Glomerular endothelial cell (primary cell): ENCODE results near the gene ZRANB1. TPM values are rescaled to one million over a fixed set of nuclear protein-coding genes. Genes with fewer than 3 reads are reported as not detected.
"Not testable (repeated sequence)": the region's sequence is repeated elsewhere in the genome, so short reads cannot be mapped to it uniquely, and the experiment has no call there.

Source experiments
- DNase-seq: peaks from one replicate; pipeline ENCODE4 v3.0.0-alpha.2; 2011; ENCODE audit warnings: low read depth, low spot score; ENCODE audit errors: extremely low read depth
- total RNA-seq: library from RNA; depleted of rRNA; stranded (reverse); fragments of >200 nt; gene quantifications from 2 replicates; pipeline ENCODE4 v1.2.3, GENCODE V29; 2015

ZRANB1 gene
- total RNA-seq, 1 donor from 2014 or later: 14.2 TPM

DNA sequence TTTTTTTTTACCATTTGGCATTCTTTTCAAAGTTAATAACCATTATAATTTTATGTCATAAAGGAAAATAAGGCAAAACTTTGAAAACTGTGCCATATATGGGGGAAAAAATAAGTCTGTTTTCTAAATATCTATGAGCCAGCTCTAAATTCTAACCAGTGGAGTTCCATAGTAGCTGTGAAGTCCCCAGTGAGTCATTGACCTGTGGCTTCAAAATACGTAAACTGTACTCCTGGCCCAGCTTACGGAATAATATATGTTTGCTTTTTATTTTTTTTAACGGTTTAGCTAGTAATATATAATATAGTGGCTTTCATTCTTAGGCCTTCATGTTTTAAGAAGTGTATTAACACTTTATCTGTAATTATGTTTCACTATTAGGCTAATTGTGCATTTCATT lies 20.5 kb downstream of the ZRANB1 start:
- DNase-seq: no peak

DNA sequence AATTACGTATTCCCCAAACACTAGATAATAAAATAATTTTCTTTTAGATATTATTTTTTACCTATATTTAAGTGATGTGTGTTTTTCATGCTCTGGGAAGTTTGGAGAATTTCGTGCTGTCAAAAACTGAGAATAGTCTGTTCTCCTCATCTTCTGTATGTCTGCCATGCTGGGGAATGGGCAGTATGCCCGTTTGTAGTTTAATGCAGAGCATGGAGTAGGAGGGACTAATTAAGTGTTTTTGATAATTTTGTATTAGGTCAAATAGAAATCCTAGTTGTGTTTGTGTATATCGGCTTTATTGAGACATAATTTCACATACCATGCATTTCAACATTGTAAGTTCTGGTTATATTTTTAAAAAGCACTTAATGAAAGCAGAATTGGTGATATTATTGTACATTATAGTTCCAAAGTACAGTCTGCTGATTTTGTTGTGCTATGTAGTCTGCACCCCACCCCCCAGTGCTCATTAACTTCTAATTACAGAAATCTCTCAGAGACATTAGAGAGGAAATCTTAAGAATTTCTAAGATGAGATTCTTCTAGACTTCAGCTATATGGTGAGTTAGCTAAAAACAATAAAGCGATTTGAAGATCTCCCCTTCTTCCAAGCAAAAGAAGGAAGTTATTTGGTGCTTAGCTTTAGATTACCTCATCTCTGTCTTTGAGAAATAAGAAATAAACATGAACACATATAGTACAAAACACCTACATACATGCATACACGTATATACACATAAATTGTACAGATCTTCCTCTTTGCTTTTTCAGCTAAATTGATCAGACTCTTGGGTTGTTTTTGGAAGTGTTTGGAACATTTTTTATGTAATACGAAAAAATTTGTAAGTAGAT lies 22.2 kb downstream of the ZRANB1 start:
- DNase-seq: no peak

DNA sequence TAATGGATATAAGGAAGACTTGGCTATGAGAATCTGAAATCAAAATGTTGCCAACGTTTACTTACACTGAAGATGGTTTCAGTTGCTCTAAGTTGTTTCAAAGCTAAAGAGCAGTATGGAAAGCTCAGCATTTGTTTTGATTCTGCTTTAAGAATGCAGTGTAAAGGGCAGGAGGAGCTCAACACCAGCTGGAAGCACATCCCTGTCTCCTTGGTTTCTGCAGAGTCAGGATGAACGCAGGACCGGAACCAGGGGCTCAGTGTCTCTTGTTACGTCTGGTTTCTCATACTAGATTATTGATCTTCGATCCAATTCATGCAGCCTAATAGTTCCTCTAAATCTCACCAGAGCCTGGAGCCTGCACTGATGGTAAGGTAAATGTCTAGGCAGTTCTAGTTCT lies 24.1 kb downstream of the ZRANB1 start:
- no peak for DNase-seq

DNA sequence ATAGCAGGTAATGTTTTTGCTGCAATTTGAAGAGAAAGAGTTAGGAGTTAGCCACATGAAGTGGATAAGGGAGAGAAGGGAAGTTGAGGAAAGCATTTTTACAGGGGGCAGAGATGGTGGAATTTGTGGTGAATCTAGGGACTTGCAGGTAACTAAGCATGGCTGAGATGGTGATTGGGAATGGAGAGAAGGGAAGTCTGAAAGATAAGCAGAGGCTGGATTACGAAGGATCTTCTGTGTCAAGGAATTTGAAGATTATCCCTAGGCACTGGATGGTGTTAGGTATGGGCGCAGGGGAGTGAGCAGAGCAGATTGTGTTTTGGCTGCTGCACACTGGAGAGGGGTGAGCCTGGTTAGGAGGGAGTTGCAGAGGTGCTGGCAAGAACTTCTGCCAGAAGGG lies 25.3 kb downstream of the ZRANB1 start:
- no peak for DNase-seq

DNA sequence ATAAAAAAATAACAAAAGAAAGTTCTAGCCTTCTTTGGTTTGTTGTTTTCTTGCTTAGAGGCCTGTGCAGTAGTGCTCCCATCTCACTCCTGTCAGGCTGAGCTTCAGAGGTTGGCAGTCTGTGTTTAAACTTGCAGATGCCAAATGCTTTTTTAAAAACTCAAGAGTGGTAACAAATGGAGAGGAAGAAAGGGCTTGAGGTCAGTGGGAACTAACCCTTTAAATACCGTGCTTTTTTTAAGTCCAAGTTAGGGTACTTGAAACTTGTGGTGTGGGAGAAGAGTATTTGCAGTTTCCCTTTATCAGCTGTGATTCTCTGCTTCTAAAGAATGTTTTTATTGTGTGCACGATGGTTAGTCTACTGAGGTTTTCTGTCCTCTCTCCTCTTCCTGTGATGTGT lies 29.4 kb downstream of the ZRANB1 start:
- DNase-seq: no peak

DNA sequence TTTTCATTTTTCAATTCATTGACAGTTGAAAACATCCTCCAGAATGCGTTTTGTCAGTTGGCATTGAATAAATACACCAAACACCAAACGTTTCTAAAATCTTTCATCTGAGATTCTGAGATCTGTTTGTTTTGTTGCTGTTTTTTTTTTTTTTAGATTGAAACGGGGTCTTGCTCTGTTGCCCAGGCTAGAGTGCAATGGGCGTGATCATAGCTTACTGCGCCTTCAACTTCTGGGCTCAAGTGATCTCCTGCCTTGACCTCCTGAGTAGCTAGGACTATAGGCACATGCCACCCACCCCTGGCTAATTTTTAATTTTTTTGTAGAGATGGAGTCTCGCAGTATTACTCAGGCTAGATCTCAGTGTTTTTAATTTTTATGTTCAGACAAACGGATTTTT lies 30.7 kb downstream of the ZRANB1 start:
- DNase-seq: no peak

DNA sequence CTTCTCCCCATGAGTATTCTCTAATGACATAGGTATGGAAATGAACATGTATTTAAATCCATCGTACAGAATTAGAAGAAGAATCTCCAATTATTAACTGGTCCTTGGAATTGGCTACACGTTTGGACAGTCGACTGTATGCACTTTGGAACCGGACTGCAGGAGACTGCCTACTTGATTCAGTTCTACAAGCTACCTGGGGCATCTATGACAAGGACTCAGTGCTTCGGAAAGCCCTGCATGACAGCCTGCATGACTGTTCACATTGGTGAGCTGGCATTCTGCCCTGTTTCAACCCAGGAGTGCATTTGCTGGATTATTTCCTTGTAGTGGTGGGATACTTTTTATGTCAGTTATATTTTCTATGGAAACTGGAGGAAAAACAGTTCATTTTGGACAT lies 32.2 kb downstream of the ZRANB1 start:
- no peak for DNase-seq

DNA sequence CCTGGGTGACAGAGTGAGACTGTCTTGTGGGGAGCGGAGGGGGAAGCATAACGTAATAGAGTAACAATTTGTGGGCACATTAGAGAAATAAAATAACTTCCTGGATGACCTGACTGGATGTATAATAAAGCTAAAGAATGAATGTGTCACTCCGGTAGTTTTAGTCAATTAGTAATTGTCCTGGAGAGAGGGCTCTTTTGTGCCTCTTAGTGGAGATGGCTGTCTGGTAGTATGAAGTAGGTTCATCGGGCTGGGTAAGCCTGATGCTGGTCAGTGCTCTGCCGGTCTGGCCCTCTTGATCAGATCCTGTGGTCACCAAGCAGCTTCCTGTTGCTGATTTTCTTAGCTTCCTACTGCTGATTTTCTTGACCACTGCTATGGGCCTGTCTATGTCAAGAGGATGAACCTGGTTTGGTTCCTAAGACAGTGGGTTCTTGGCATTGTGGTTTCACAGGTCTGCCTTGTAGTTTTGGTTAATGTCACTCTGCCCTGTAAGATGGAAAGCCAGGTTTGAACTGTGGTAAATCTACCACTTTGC lies 34.1 kb downstream of the ZRANB1 start:
- DNase-seq: no peak

DNA sequence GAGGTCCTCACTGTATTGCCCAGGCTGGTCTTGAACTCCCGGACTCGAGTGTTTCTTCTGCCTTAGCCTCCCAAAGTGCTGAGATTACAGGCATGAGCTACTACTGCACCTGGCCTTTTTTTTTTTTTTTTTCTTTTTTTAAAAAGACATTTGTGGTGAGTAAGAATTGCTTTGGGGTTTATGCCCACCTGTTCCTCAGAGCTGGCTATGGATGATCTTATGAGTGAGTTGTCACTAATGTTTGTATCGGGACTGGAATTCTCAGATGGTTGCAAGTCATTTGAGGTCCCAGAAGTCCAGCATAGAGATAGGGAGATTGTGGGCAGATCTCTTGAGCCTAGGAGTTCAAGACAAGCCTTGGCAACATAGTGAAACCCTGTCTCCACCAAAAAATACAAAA lies 35.2 kb downstream of the ZRANB1 start:
- no peak for DNase-seq

DNA sequence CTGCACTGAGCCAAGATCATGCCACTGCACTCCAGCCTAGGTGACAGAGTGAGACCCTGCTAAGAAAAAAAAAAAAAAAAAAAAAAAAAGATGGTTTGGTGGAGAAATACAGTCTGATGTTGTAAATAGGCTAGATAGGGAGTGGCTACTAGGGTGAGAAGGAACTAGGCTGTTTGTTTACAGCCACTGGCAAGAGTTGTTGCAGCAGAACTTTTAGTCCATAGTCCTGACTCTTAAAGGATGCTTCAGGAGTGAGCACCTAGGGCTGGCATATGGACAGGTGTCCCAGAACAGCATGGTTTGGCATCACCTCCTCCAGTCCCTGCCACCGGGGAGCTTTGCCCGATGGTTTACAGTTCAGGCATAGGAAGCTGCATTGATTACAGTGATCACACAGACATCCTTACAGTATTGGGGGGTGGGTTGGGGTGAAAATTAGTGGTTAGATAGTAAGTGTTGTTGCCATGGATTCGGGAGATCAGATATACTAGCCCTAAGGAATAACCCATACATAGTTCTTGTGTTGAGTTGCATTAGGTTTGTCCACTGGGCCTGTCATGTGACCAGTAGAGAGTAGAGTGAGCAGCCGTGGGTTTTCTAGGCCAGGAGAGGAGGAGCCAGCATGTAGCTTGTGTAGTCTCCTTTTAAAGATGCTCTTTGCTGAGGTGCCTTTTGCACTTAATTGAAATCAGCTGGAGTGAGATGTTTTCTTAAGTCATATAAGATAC lies 35.9 kb downstream of the ZRANB1 start:
- no peak for DNase-seq

DNA sequence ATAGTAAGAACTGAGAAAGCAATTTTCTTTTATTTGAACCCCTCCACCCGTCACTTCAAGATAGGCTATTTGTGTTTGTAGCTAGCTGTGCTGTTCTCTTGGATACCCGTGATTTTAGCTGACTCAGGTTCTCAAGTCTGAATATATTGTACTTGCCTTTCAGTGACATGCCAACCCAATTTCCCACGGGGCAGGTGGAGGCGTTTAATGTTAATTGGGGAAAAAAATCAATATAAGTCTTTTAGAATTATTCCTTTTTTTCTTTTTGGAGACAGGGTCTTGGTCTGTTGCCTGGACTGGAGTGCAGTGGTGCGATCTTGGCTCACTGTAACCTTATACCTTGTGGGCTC lies 36.4 kb downstream of the ZRANB1 start:
- DNase-seq: no peak

DNA sequence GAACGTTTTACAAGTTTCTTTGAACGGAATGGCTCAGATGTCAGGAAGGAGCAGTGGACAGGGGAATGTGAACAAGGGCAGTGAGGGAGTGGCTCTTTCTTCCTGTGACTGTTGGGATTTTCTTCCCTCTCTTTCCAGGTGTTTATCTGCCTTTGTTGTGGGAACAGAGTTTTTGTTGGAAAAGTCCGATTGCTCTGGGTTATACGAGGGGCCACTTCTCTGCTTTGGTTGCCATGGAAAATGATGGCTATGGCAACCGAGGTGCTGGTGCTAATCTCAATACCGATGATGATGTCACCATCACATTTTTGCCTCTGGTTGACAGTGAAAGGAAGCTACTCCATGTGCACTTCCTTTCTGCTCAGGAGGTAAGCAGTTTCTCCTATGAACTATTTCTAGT lies 41.4 kb downstream of the ZRANB1 start:
- peak; percentile 55 for DNase-seq

DNA sequence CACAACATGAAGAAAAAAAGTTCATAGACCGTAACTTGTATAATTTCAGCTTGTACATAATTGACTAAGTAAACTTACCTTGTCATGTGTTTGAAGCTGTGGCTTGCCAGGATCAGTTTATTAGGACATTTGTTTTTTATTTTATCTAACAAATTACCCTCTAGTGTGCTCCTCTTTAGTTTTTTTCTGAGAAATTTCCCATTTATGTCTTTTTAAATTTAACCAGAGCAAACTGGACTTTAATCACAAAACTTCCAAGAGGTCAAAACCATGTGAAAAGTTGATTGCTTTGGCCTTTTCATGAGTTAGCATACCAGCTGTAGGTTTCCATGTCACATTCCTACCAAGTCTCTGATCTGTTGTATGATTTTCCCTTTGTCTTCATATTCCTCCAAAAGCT lies 42.5 kb downstream of the ZRANB1 start:
- DNase-seq: no peak

DNA sequence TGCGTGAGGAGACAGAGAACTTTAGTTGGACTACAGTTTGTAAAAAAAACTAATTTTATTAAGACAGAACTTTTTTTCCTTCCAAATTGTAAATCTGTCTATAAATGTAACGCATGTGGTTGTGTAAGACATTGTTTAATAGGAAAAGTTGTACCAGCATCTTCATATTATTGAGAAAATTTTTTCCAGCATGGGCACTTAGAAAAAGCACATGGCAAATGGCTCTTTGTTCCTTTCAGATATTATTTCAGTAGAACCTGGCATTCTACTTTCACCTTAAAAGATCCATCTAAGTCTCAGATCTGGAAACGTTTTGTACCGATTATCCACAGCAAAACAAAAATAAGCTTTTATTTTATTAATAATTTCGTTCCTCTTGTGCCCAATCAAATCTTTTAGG lies 43.2 kb downstream of the ZRANB1 start:
- DNase-seq: no peak

DNA sequence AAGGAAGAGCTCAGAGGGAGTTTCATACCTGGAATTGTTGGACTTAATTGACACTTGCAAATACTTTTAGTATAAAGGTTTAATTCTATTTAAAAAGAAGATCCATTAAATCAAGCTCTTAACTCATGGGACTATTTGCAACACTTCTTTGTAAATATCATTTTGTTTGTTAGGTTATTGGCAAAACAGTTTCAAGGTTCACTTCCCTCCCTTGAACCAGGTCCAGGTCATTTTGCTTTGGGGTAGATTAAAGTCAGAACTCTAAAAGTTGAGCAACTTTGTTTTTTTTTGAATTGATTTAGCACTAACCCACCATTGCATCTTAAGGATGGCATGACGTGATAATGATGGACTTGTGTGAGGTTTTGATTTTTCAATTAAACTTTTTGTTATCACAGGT lies 45.9 kb downstream of the ZRANB1 start:
- no peak for DNase-seq

DNA sequence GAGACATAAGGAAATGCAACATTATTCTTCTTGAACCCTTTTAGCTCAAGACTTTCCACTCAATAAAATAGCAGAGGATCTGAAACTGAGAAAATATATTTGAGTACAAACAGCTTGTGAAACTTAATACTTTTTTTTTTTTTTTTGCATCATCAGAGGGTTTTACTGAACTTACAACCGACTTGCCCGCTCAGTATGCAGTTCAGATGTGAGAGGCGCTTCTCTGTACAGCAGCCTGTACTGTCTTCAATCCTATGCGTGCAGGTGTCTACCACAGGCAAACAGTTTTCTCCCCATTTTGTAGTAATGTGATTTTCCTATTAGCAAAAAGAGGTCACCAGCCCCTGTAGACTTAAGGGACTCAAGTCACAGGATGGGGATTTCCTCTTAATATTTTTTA lies 46.8 kb downstream of the ZRANB1 start:
- DNase-seq: not testable (repeated sequence)

DNA sequence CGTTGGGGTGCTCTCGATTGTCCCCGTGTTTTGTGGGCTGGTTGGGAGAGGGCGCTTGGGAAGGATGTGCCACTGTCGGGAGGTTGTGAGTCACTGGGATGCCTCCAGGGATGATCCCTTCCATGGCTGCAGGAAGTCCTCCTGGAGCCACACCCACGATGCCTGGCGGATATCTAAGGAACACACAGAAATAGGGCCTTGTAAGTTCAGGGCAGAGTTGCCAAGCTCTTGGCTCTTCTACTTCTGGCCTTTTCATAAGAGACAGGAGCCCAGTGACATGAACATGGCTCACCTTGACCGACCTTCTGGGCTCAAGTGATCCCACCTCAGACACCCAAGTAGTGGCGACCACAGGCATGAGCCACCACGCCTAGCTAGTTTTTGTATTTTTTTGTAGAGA lies 47.6 kb downstream of the ZRANB1 start:
- DNase-seq: no peak

DNA sequence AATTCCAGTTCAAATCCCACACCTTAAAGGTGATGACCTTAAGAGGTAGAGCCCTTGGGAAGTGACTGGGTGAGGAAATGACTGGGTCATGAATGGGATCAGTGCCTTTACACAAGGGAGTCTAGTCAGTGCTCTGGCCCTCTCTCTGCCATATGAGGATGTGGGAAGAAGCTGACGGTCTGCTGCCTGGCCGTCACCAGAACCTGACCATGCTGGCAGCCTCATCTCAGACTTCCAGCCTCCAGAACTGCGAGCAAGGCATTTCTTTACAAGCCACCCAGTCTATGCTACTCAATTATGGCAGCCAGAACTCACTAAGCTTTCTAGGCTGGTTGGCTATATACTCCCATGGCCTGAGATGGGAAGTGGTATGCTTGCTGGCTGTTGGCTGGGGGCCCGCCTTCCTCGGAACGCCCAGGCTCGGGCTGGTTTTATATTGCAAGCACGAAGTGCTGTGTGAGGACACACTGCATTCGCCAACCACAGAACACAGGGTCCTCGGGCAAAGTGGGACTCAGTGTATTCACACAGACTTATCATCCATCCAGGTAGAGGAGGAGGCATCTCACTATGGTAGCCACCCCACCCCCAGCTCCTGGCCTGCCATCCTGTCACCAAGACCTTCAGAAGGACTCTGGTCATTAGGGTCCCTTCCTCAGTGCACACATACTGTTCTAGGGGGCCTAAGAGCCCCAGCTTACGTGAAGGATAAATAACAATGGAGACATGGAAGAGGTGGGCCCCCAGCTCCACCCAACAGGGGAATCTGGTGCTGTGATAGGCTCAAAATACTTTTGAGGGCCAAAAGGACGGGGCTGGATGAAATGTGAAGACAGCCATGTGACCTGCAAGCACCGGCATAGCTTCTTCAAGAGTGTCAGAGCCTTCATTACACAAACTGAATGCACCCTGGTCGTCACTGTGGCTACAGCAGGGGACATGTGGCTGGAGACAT lies 49.0 kb downstream of the ZRANB1 start:
- no peak for DNase-seq

DNA sequence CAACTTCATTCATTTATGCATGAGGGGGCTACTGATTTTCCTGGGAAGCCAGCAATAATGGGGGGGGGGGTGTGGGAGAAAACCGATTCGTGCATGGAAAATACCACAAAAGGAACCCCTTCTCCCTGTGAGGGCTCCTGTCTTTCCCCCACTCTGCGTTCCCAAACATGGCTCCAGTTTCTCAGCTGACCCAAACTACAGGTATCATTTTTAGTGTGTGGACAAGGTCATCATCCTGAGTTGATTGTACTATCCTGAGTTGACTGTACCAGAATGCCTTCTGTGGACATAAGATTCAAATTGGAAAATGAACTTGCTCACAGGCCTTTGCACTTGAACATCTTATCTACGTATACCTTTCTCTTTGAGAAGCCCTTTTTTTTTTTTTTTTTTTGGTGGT lies 49.9 kb downstream of the ZRANB1 start:
- DNase-seq: no peak

DNA sequence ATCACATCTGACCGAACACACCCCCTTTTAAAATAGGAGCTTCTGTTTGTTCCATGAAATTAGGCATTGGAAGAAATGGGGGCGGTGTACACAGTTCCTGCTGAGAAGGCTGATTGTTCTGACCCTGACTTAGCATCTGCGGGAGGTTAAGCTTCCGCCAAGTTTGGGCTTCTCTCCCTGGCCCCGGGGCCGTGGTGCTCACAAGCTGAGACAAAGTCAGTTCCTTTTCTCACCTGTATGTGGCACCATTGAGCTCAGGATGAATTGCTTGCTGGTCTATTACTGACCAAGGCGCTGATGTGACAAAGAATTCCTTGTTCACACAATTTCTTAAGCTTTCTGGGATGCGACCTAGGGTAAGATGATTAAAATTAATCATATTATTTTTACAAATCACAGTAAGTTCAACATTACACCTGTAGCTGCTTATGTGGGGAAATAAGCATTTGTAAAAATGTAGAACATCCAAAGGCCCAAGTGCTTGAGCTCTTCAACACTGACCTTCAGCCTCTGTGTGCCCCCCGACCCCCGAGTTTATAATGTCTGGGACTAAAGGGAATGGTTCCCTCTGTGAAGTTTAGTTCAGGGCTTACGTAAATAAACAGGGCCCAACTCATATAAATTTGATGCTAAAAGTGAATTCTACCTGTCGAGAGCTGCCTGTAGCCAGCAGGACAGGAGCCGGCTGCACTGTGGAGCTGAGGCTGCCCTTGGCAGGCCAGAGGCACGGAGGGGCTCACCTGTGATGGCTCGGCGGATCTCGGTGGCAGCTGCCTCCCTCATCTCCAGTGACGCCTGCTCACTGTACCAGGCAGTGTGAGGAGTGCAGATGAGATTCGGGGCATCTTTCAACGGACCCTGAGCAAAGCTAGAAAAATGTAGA lies 50.8 kb downstream of the ZRANB1 start:
- no peak for DNase-seq
